ENCODE results near the gene PLEKHA3. TPM values are rescaled to one million over a fixed set of nuclear protein-coding genes. Genes with fewer than 3 reads are reported as not detected.

PLEKHA3 gene
- polyA plus RNA-seq, 1 donor (not counting 4 experiments of a cell fraction or from before 2014, with no cell fraction given): 15.8 TPM

GRCh38 chr2:178506524-178506923, 26.3 kb downstream of the PLEKHA3 start:
- no peaks in the 10 kb centered on the region for H3K79me2 ChIP-seq (ENCODE audit: control insufficient read depth, insufficient read depth, low read length)
- no peaks in the 10 kb centered on the region for H3K9me3 ChIP-seq (ENCODE audit: control insufficient read depth, low read depth, low read length)
- no peaks in the 10 kb centered on the region for H3K4me1 ChIP-seq (ENCODE audit: control insufficient read depth, extremely low read depth, insufficient read depth, low read length)
- no peak overlapping the region for H3K4me2 ChIP-seq (ENCODE audit: control insufficient read depth, extremely low read depth, insufficient read depth, low read depth, low read length)
- no peaks in the 10 kb centered on the region for H4K20me1 ChIP-seq (ENCODE audit: control insufficient read depth, extremely low read depth, insufficient read depth, low read length)
- peaks cover 2 to 6% of the 10 kb centered on the region in 2 experiments for H3K36me3 ChIP-seq (ENCODE audit: control insufficient read depth in 2 of 2, extremely low read depth in 1 of 2, insufficient read depth in 2 of 2, low read length in 2 of 2)
- dilution Hi-C loops (cut with MboI; ENCODE audit: extremely low pct_ligation_motif_present, low sequenced_read_pairs): no loop called here
- FAIRE-seq (no peak), DNase-seq (ENCODE audit: low read depth, low spot score) (no peak)
- no peak overlapping the region for H2AFZ ChIP-seq (ENCODE audit: control insufficient read depth, low read length)
- no peaks in the 10 kb centered on the region for H3K27me3 ChIP-seq (ENCODE audit: control insufficient read depth, extremely low read depth, insufficient read depth, low read length)
- no peak overlapping the region for H3K9ac ChIP-seq (ENCODE audit: control insufficient read depth, extremely low read depth, insufficient read depth, low read length)
- H3K9me1 ChIP-seq (ENCODE audit: control insufficient read depth, extremely low read depth, insufficient read depth, low read length): no peaks in the 10 kb centered on the region
- no peak for TF ChIP-seq EZH2 (IDR thresholded peaks at IDR 0.05; ENCODE audit: low read length)
- no peak for TF ChIP-seq CTCF (optimal IDR thresholded peaks at IDR 0.05 in 1 of 3, IDR thresholded peaks at IDR 0.05 in 1 of 3, conservative IDR thresholded peaks at IDR 0.05 in 1 of 3; ENCODE audit: extremely low read depth in 1 of 3, insufficient read depth in 2 of 3, low read length in 3 of 3)
- H3K27ac ChIP-seq (ENCODE audit: control insufficient read depth, insufficient read depth, low read length): no peak overlapping the region
- no peak overlapping the region for H3K4me3 ChIP-seq (ENCODE audit: control insufficient read depth in 2 of 3, extremely low read depth in 1 of 3, insufficient read depth in 2 of 3, low read depth in 1 of 3, low read length in 3 of 3)

- no peak for TF ChIP-seq CTCF (optimal IDR thresholded peaks at IDR 0.05 in 1 of 3, IDR thresholded peaks at IDR 0.05 in 1 of 3, conservative IDR thresholded peaks at IDR 0.05 in 1 of 3; ENCODE audit: extremely low read depth in 1 of 3, insufficient read depth in 2 of 3, low read length in 3 of 3)
- DNase-seq (ENCODE audit: low read depth, low spot score): no peak
- H3K27ac ChIP-seq (ENCODE audit: control insufficient read depth, insufficient read depth, low read length): no peak overlapping the region
- H3K27me3 ChIP-seq (ENCODE audit: control insufficient read depth, extremely low read depth, insufficient read depth, low read length): no peaks in the 10 kb centered on the region
- H3K9me1 ChIP-seq (ENCODE audit: control insufficient read depth, extremely low read depth, insufficient read depth, low read length): no peaks in the 10 kb centered on the region
- H3K79me2 ChIP-seq (ENCODE audit: control insufficient read depth, insufficient read depth, low read length): no peaks in the 10 kb centered on the region
- no peaks in the 10 kb centered on the region for H3K4me1 ChIP-seq (ENCODE audit: control insufficient read depth, extremely low read depth, insufficient read depth, low read length)
- H3K9me3 ChIP-seq (ENCODE audit: control insufficient read depth, low read depth, low read length): no peaks in the 10 kb centered on the region
- FAIRE-seq: no peak
- H2AFZ ChIP-seq (ENCODE audit: control insufficient read depth, low read length): no peak overlapping the region
- H3K4me3 ChIP-seq (ENCODE audit: control insufficient read depth in 2 of 3, extremely low read depth in 1 of 3, insufficient read depth in 2 of 3, low read depth in 1 of 3, low read length in 3 of 3): no peak overlapping the region
- H3K4me2 ChIP-seq (ENCODE audit: control insufficient read depth, extremely low read depth, insufficient read depth, low read depth, low read length): no peak overlapping the region
- dilution Hi-C loops (cut with MboI; ENCODE audit: extremely low pct_ligation_motif_present, low sequenced_read_pairs): no loop called here
- peaks cover 2 to 6% of the 10 kb centered on the region in 2 experiments for H3K36me3 ChIP-seq (ENCODE audit: control insufficient read depth in 2 of 2, extremely low read depth in 1 of 2, insufficient read depth in 2 of 2, low read length in 2 of 2)
- H3K9ac ChIP-seq (ENCODE audit: control insufficient read depth, extremely low read depth, insufficient read depth, low read length): no peak overlapping the region
- H4K20me1 ChIP-seq (ENCODE audit: control insufficient read depth, extremely low read depth, insufficient read depth, low read length): no peaks in the 10 kb centered on the region
Observed at GRCh38 chr2:178506949-178507348, 26.7 kb downstream of the PLEKHA3 start.

All from keratinocyte (primary cell).